GM19023 (cell line): ENCODE results near the gene TTC33.

Source experiments
- ATAC-seq: cut with Tn5 transposase; IDR thresholded peaks from one replicate; pipeline ENCODE4 v1.9.1; 2021; ENCODE audit warnings: mild to moderate bottlenecking, moderate library complexity; ENCODE audit not compliant: unreplicated experiment

The TTC33 gene

GRCh38 chr5:40547557-40547956, 208.2 kb downstream of the TTC33 start:
- no peak for ATAC-seq

- no peak for ATAC-seq
Measured at GRCh38 chr5:40540301-40540700, 215.5 kb downstream of the TTC33 start.

- no peak for ATAC-seq
Measured at GRCh38 chr5:40524677-40525076, 231.1 kb downstream of the TTC33 start.

- ATAC-seq = no peak
Measured at GRCh38 chr5:40521925-40522324, 233.8 kb downstream of the TTC33 start.

- ATAC-seq = no peak
Measured at GRCh38 chr5:40521108-40521785, 234.5 kb downstream of the TTC33 start.

- ATAC-seq = no peak
Measured at GRCh38 chr5:40518485-40518917, 237.3 kb downstream of the TTC33 start.

GRCh38 chr5:40515476-40515875, 240.3 kb downstream of the TTC33 start:
- ATAC-seq = no peak

- no peak for ATAC-seq
Measured at GRCh38 chr5:40514976-40515375, 240.8 kb downstream of the TTC33 start.

GRCh38 chr5:40511801-40512200, 244.0 kb downstream of the TTC33 start:
- no peak for ATAC-seq

- no peak for ATAC-seq
Measured at GRCh38 chr5:40507095-40507494, 248.7 kb downstream of the TTC33 start.

- ATAC-seq = no peak
Measured at GRCh38 chr5:40505031-40505430, 250.7 kb downstream of the TTC33 start.

- ATAC-seq = no peak
Measured at GRCh38 chr5:40503439-40503838, 252.3 kb downstream of the TTC33 start.

GRCh38 chr5:40502736-40503135, 253.0 kb downstream of the TTC33 start:
- no peak for ATAC-seq

GRCh38 chr5:40501711-40502444, 253.9 kb downstream of the TTC33 start:
- ATAC-seq = no peak

GRCh38 chr5:40499518-40500273, 256.1 kb downstream of the TTC33 start:
- no peak for ATAC-seq

GRCh38 chr5:40499007-40499406, 256.8 kb downstream of the TTC33 start:
- ATAC-seq = no peak

GRCh38 chr5:40497573-40497972, 258.2 kb downstream of the TTC33 start:
- ATAC-seq = no peak

GRCh38 chr5:40495237-40495635, 260.5 kb downstream of the TTC33 start:
- no peak for ATAC-seq

GRCh38 chr5:40494631-40495236, 261.0 kb downstream of the TTC33 start:
- ATAC-seq = no peak

- ATAC-seq = no peak
Measured at GRCh38 chr5:40492056-40492455, 263.7 kb downstream of the TTC33 start.

- no peak for ATAC-seq
Measured at GRCh38 chr5:40491644-40492043, 264.1 kb downstream of the TTC33 start.
